Astrocyte (in vitro differentiated cells and primary cell): ENCODE measurements around the gene BICDL2. TPM values are rescaled to one million over a fixed set of nuclear protein-coding genes. Genes with fewer than 3 reads are reported as not detected.

Experiments
- DNase-seq: peaks from one replicate; pipeline ENCODE4 v3.0.0-alpha.2; 2010; ENCODE audit warnings: low read depth
- FAIRE-seq: peaks from 2 replicates; lab custom pipeline; 2011; peaks lifted over from hg19 to GRCh38; lab: Jason Lieb, UNC
- H2AFZ ChIP-seq: 2 replicates; pipeline ENCODE4 v1.6.0; 2012; ENCODE audit warnings: low read depth, low read length, inconsistent platforms
- H3K27ac ChIP-seq: 2 replicates; pipeline ENCODE4 v1.5.1; 2011; ENCODE audit warnings: low read depth, low read length, inconsistent platforms
- H3K27me3 ChIP-seq: 2 replicates; pipeline ENCODE4 v1.6.0; 2011; ENCODE audit warnings: low read length, inconsistent platforms; ENCODE audit not compliant: insufficient read depth
- H3K36me3 ChIP-seq: 2 replicates; pipeline ENCODE4 v1.5.1; 2011; ENCODE audit warnings: low read length, inconsistent platforms; ENCODE audit not compliant: insufficient read depth
- H3K4me1 ChIP-seq: 2 replicates; pipeline ENCODE4 v1.5.1; 2011; ENCODE audit warnings: low read length, inconsistent platforms; ENCODE audit not compliant: insufficient read depth
- H3K4me2 ChIP-seq: 2 replicates; pipeline ENCODE4 v1.6.0; 2012; ENCODE audit warnings: low read length, inconsistent platforms
- H3K4me3 ChIP-seq: 2 replicates; pipeline ENCODE4 v1.5.1; 2011; ENCODE audit warnings: low read depth, mild to moderate bottlenecking, low read length, inconsistent platforms; ENCODE audit not compliant: insufficient read depth
- H3K79me2 ChIP-seq: 2 replicates; pipeline ENCODE4 v1.6.0; 2012; ENCODE audit warnings: mild to moderate bottlenecking, low read length, inconsistent platforms; ENCODE audit not compliant: insufficient read depth
- H3K9ac ChIP-seq: 2 replicates; pipeline ENCODE4 v1.6.0; 2012; ENCODE audit warnings: mild to moderate bottlenecking, low read length, inconsistent platforms
- H3K9me3 ChIP-seq: 2 replicates; pipeline ENCODE4 v1.5.1; 2012; ENCODE audit warnings: low read depth, mild to moderate bottlenecking, low read length, inconsistent platforms; ENCODE audit not compliant: insufficient read depth
- H4K20me1 ChIP-seq: 2 replicates; pipeline ENCODE4 v1.6.0; 2012; ENCODE audit warnings: low read length, inconsistent platforms; ENCODE audit not compliant: insufficient read depth
- H3K27ac Mint-ChIP-seq: one replicate; pipeline ENCODE4 v1.8.0; 2021; ENCODE audit warnings: mild to moderate bottlenecking, mixed read lengths; ENCODE audit not compliant: unreplicated experiment
- H3K27me3 Mint-ChIP-seq: one replicate; pipeline ENCODE4 v1.8.0; 2021; ENCODE audit warnings: low read depth, mixed read lengths; ENCODE audit not compliant: unreplicated experiment
- H3K36me3 Mint-ChIP-seq: one replicate; pipeline ENCODE4 v1.8.0; 2021; ENCODE audit warnings: low read depth, mixed read lengths; ENCODE audit not compliant: unreplicated experiment
- H3K4me1 Mint-ChIP-seq: one replicate; pipeline ENCODE4 v1.8.0; 2021; ENCODE audit warnings: low read depth, mixed read lengths; ENCODE audit not compliant: unreplicated experiment
- H3K4me3 Mint-ChIP-seq: one replicate; pipeline ENCODE4 v1.8.0; 2021; ENCODE audit warnings: mild to moderate bottlenecking, moderate library complexity, mixed read lengths; ENCODE audit not compliant: unreplicated experiment
- H3K9me3 Mint-ChIP-seq: one replicate; pipeline ENCODE4 v1.8.0; 2021; ENCODE audit warnings: mild to moderate bottlenecking, mixed read lengths; ENCODE audit not compliant: unreplicated experiment
- EZH2 ChIP-seq: IDR thresholded peaks from 2 replicates; pipeline ENCODE4 v1.6.1; 2012; ENCODE audit warnings: mild to moderate bottlenecking, low read length, inconsistent platforms; ENCODE audit not compliant: insufficient read depth
- total RNA-seq: library from RNA; stranded (reverse); gene quantifications from 2 replicates; pipeline ENCODE4 v1.2.1, GENCODE V29; 2021
- TF ChIP-seq, protein P1 (sequence below): IDR thresholded peaks from 2 replicates; pipeline ENCODE4 v1.5.1; 2011; ENCODE audit warnings: low read depth, mild to moderate bottlenecking, inconsistent platforms, low read length, moderate library complexity; ENCODE audit not compliant: insufficient read depth

Gene BICDL2
- total RNA-seq, 1 donor from 2014 or later = 0.16 TPM

DNA sequence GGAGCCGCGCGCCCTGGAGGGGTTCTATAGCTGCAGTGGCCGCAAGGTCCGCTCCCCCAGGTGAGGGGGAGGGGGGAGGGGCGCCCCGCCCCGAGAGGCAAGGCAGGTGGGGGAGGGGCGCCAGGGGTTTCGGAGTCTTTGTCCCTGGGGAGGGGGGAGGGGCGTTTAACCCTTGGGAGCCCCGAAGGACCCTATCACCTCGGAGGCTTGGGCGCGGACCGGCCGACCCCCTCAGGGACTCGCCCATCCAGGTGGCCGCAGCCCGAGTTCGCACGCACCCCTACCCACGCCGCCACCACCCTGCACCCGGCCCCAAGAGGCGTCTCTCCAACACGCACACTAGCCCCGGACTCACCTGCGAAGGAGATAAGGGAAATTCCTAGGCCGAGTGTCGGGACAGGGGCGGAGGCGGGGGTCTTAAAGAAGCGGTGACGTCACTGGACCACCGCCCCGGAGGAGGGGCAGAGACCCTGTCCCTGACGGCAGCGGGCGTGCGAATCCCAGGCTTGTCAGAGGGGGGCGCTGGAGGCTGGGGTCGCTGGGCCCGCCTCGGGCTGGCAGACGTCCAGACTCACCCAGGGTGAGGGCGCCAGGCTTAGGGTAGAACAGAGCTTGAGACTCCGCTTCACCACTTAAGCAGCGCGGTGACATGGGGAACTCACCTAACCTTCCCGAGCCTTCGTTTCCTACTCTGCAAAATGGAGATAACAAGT is 18.8 kb downstream of the BICDL2 start, which contains the start of gene CLDN6:
Gene CLDN6 (minus strand): TSS at position 390 of the 713 bp plus-strand sequence. CDS start 2,162 bp downstream, outside the sequence.
- peak within 1 kb of the TSS; percentile 95 for H3K27ac Mint-ChIP-seq
- no peaks in the 10 kb centered on the region for H3K27me3 Mint-ChIP-seq
- peak within 1 kb of the TSS; percentile 92 for H3K4me3 Mint-ChIP-seq
- H3K9ac ChIP-seq = no peak within 1 kb of the TSS
- H3K9me3 ChIP-seq = no peaks in the 10 kb centered on the region
- no peaks in the 10 kb centered on the region for H3K36me3 ChIP-seq
- H3K4me1 ChIP-seq = peaks cover 24% of the 10 kb centered on the region
- no peak within 1 kb of the TSS for H3K4me3 ChIP-seq
- H3K79me2 ChIP-seq = peaks cover 5% of the 10 kb centered on the region
- TF ChIP-seq, protein P1, sequence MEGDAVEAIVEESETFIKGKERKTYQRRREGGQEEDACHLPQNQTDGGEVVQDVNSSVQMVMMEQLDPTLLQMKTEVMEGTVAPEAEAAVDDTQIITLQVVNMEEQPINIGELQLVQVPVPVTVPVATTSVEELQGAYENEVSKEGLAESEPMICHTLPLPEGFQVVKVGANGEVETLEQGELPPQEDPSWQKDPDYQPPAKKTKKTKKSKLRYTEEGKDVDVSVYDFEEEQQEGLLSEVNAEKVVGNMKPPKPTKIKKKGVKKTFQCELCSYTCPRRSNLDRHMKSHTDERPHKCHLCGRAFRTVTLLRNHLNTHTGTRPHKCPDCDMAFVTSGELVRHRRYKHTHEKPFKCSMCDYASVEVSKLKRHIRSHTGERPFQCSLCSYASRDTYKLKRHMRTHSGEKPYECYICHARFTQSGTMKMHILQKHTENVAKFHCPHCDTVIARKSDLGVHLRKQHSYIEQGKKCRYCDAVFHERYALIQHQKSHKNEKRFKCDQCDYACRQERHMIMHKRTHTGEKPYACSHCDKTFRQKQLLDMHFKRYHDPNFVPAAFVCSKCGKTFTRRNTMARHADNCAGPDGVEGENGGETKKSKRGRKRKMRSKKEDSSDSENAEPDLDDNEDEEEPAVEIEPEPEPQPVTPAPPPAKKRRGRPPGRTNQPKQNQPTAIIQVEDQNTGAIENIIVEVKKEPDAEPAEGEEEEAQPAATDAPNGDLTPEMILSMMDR = peak; percentile 21
- TF ChIP-seq EZH2 = no peak
- H2AFZ ChIP-seq = peak within 1 kb of the TSS; percentile 10
- H3K36me3 Mint-ChIP-seq = peaks cover 5% of the 10 kb centered on the region
- DNase-seq = no peak
- peaks cover 15% of the 10 kb centered on the region for H3K4me1 Mint-ChIP-seq
- no peaks in the 10 kb centered on the region for H3K9me3 Mint-ChIP-seq
- no peak within 1 kb of the TSS for H3K27ac ChIP-seq
- H3K4me2 ChIP-seq = peak within 1 kb of the TSS; percentile 62
- FAIRE-seq = no peak
- peaks cover 6% of the 10 kb centered on the region for H4K20me1 ChIP-seq
- peaks cover 11% of the 10 kb centered on the region for H3K27me3 ChIP-seq

DNA sequence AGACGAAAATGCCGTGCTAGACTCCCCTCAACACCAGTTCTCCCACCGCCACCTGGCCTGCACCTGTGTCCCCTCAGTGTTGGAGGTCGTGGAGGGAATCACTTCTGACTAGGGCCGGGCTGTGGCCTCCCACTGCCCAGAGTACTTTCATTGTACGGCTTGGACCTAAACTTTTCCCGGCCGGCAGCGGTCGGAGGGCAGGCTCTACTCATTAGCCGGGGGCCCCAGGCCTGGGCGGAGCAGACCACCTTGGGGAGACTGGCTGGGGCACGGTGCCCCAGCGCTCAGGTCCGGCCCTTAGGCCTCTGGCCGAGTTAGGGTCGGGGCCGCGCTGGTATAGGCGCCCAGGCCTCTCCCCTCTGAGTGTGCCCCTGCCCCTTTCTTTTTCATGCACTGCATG is 19.4 kb downstream of the BICDL2 start:
- Histone ChIP-seq H3K27ac (no peak overlapping the region), H2AFZ (no peak overlapping the region), H3K9ac (no peak overlapping the region), H3K36me3 (no peaks in the 10 kb centered on the region), H3K4me2 (no peak overlapping the region), H4K20me1 (peaks cover 6% of the 10 kb centered on the region), H3K4me3 (no peak overlapping the region), H3K79me2 (peaks cover 5% of the 10 kb centered on the region), H3K27me3 (peaks cover 17% of the 10 kb centered on the region), H3K4me1 (peaks cover 19% of the 10 kb centered on the region), H3K9me3 (no peaks in the 10 kb centered on the region)
- Mint-ChIP-seq H3K27me3 (no peaks in the 10 kb centered on the region), H3K27ac (peak overlapping the region; percentile 81), H3K9me3 (no peaks in the 10 kb centered on the region), H3K4me3 (peak overlapping the region; percentile 92), H3K36me3 (peaks cover 5% of the 10 kb centered on the region), H3K4me1 (peaks cover 14% of the 10 kb centered on the region)
- DNase-seq = no peak
- no peak for FAIRE-seq
- no peak for TF ChIP-seq EZH2
- TF ChIP-seq, protein P1 = no peak

DNA sequence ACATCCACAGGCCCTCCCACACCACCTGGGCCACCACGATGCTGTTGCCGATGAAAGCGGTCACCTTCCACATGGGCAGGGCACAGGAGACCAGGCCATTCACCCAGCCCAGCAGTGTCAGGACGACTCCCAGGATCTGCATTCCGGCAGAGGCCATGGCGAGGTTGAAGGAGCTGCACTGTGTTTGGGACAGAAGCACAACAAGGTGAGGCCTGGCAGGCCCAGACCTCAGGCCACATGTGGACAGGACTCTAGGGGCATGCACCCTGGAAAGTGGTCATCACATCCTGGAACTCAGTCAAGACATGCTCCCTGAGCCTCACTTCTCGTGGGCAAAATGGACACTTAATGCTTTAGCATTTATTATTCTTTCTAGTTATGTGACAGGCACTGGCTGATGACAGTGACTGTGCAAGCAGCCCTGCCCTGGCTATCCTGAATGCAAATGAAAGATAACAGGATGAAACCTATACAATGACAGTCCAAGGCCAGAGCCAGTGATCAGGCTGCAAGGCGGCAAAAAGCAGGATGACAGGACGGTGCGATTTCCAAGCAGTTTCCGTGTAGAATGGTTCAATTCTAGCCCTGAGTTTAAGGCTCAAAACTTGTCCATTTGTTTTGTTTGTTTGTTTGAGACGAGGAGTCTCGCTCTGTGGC is 20.8 kb downstream of the BICDL2 start:
- H3K27ac Mint-ChIP-seq = no peak overlapping the region
- no peaks in the 10 kb centered on the region for H3K9me3 Mint-ChIP-seq
- Histone ChIP-seq H3K27me3 (peaks cover 24% of the 10 kb centered on the region), H3K4me3 (no peak overlapping the region), H3K27ac (no peak overlapping the region), H3K9ac (no peak overlapping the region), H3K4me2 (no peak overlapping the region), H2AFZ (no peak overlapping the region), H3K36me3 (no peaks in the 10 kb centered on the region), H4K20me1 (peaks cover 9% of the 10 kb centered on the region), H3K4me1 (peaks cover 18% of the 10 kb centered on the region), H3K9me3 (no peaks in the 10 kb centered on the region), H3K79me2 (peaks cover 5% of the 10 kb centered on the region)
- H3K4me3 Mint-ChIP-seq = peak overlapping the region; percentile 92
- H3K27me3 Mint-ChIP-seq = no peaks in the 10 kb centered on the region
- no peak for FAIRE-seq
- no peak for DNase-seq
- H3K36me3 Mint-ChIP-seq = peaks cover 5% of the 10 kb centered on the region
- H3K4me1 Mint-ChIP-seq = peaks cover 14% of the 10 kb centered on the region
- TF ChIP-seq, protein P1 = no peak
- no peak for TF ChIP-seq EZH2
